ENCODE results near the gene SORCS2.

SORCS2 gene

DNA sequence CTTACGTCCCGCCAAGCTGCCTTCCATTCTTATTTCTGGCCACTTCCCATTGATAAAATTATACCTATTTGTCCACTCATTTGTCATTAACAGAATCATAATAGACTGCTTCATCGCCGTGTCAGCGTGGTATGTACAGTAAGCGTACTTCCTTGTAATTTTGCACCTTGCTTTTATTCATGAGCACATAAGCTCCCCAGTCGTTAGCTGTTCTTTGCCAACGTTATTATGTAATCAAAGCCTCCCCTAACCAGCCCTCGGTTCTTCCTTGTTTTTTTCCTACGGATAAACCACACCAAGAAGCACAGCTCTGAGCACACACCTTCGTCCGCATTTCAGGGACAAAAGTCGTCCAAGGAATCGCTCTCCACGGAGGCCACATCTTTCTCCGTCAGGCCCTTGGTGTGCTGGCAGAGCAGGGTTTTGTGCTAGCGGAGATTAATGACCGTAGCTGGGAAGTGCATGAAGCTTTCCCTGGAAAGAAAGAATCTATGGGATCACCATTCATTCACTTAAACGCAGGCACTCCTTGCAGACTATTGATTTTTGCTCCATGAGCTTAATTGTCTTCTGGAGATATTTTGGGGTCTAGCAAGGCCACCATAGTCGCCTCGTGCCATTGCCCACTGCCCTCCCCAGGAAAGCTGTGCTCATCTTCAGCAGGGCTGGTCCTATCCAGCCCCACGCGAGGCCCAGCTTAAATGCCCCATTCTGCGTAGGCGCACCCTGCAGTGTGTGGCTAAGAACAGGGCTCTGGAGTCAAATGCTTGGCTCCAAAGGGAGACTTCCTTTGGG lies 443.3 kb downstream of the SORCS2 start:
- DNase-seq (ENCODE audit: low read depth in 2 of 2): no peak

DNA sequence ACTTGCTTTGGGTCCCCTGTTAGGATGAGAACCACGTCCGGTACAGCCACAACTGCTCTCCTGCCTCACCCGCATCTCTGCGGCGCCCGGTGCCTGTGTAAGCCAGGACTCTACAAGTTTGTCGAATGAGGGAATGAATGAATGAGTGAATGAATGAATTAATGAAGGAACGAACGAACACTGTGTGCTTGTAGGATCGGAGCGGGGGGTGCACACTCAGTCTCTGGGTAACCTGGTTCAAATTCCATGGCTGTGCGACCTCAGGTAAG lies 443.8 kb downstream of the SORCS2 start:
- DNase-seq (ENCODE audit: low read depth in 2 of 2): no peak

DNA sequence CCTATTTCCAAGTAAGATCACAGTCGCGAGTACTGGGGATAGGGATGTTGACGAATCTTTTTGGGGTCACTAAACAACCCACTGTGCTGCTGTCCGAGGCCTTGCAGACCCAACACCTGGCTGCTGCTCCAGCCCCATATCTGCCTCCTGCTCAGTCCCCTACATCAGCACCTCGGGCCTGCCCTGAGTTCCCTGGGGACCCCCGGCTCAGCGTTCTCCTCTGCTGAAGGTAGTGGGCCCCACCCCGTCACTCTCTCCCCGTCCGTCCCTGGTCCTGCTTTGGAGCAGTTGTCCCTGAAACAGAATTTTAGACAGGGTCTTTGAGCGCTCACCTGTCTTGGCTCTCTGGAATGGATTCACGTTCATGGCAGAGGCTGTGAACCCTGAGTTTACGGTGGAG lies 444.8 kb downstream of the SORCS2 start:
- no peak for DNase-seq (ENCODE audit: low read depth in 2 of 2)

- no peak for DNase-seq (ENCODE audit: low read depth in 2 of 2)
These were observed 445.6 kb downstream of the SORCS2 start for GRCh38 chr4:7637971-7638370.

DNA sequence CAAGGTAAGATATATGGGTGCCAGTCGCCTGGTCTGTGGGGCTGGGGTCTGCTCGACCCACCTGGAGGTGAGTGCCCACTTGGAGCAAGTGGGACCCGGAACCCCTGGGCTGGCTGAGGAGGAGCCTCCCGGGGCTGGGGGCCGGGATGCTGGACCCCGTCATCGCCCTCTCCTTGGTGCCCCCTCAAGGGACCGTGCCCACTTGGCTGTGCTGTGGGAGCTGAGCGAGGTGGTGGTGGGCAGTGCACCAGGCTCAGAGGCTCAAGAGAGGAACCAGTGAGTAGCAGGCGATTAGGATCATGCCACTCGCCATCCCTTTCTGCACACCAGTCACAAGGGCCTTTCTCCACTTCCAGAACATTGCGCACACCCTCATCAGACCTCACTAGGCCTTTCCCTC lies 446.2 kb downstream of the SORCS2 start:
- DNase-seq (ENCODE audit: low read depth in 2 of 2): no peak

- DNase-seq (ENCODE audit: low read depth in 2 of 2): no peak
These were observed 446.8 kb downstream of the SORCS2 start for GRCh38 chr4:7638984-7639789.

- no peak for DNase-seq (ENCODE audit: low read depth in 2 of 2)
These were observed 447.8 kb downstream of the SORCS2 start for GRCh38 chr4:7640136-7640535.

DNA sequence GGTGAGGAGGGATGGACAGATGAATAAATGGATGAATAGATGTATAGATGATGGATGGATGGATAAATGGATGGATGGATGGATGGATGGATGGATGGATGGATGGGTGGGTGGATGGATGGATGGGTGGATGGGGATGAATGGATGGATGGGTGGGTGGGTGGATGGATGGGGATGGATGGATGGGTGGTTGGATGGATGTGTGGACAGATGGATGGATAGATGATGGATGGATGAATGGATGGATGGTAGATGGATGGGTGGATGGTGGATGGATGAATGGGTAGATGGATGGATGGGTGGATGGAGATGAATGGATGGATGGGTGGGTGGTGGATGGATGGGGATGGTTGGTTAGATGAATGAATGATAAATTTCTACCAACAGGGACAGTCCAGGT lies 449.4 kb downstream of the SORCS2 start:
- DNase-seq (ENCODE audit: low read depth in 2 of 2): no peak

- no peak for DNase-seq (ENCODE audit: low read depth in 2 of 2)
These were observed 450.6 kb downstream of the SORCS2 start for GRCh38 chr4:7642741-7643458.

DNA sequence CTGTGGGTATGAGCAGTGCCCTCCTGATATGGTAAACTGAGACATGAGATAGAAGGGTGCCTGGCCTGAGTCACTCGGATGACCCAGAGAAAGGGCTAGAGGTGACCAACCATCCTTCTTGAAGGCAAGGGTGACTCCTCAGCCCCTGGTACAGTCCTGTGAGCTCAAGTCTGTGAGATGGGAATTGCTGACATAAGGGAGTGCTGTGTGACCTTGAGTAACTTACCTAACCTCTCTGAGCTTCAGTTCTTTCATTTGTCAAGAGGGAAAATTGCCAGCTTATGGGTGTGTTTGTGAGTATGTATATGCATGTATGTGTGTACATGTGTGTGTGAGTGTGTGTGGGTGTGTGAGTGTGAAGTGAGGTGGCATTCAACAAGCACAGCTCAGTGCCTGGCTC lies 452.8 kb downstream of the SORCS2 start:
- no peak for DNase-seq (ENCODE audit: low read depth in 2 of 2)

- no peak for DNase-seq (ENCODE audit: low read depth in 2 of 2)
These were observed 453.6 kb downstream of the SORCS2 start for GRCh38 chr4:7645956-7646355.

- DNase-seq (ENCODE audit: low read depth in 2 of 2): no peak
These were observed 454.2 kb downstream of the SORCS2 start for GRCh38 chr4:7646384-7647061.

GRCh38 chr4:7647186-7647585 lies 454.8 kb downstream of the SORCS2 start:
- DNase-seq (ENCODE audit: low read depth in 2 of 2): no peak

GRCh38 chr4:7647600-7648543 lies 455.5 kb downstream of the SORCS2 start:
- DNase-seq (ENCODE audit: low read depth in 2 of 2): no peak

DNA sequence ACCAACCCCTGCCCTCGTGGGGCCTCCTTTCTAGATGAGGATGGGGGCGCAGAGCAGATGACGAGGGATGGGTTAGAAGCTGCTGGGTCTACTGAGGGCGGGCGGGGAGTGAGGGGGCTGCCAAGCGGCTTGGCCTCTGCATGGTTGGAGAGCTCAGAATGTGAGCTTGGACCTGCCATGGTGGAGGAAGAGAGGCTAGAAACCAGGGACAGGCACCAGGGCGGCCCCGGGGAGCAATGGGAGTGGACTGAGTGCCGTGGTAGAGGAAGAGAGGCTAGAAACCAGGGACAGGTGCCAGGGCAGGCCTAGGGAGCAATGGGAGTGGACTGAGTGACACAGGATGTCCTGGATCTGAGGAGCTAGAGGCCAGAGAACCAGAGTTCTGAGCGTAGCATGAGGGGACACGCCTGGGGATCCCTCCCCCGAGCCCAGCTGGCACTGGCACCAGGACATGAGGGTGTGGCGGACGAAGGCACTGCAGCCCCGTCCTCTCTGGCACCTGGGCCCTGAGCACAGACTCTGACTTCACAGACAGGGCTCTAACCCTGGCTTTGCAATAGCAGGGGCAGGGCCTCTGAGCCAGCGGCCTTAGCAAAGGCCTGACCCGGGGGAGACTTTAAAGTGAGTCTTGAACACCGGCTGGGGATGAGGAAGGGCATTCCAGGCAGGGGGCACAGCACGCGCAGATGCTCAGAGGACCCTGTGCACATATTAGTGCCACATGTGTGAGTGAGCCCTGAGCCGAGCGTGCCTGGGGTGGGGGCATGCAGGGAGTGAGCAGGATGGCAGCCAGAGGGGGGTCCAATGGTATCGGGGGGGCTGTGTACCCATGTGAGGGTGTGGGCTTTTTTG lies 456.4 kb downstream of the SORCS2 start:
- no peak for DNase-seq (ENCODE audit: low read depth in 2 of 2)

DNA sequence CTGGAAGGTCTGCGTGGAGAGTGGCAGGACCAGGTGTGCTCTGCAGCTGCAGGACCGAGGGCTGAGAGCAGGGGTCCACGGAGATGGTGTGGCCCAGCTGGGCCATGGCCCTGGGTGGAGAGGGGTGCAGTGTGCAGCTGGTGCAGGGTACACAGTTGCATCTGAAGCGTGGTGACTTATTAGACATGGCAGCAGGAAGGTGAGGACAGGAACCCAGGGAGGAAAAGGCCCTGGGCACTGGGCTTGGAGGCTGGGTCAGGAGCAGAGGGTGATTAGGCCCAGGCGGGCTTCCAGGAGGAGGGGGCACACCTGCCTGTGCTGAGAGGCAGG lies 457.0 kb downstream of the SORCS2 start:
- no peak for DNase-seq (ENCODE audit: low read depth in 2 of 2)

- DNase-seq (ENCODE audit: low read depth in 2 of 2): peak; percentile 32 to 33
These were observed 457.6 kb downstream of the SORCS2 start for GRCh38 chr4:7649741-7650531.

DNA sequence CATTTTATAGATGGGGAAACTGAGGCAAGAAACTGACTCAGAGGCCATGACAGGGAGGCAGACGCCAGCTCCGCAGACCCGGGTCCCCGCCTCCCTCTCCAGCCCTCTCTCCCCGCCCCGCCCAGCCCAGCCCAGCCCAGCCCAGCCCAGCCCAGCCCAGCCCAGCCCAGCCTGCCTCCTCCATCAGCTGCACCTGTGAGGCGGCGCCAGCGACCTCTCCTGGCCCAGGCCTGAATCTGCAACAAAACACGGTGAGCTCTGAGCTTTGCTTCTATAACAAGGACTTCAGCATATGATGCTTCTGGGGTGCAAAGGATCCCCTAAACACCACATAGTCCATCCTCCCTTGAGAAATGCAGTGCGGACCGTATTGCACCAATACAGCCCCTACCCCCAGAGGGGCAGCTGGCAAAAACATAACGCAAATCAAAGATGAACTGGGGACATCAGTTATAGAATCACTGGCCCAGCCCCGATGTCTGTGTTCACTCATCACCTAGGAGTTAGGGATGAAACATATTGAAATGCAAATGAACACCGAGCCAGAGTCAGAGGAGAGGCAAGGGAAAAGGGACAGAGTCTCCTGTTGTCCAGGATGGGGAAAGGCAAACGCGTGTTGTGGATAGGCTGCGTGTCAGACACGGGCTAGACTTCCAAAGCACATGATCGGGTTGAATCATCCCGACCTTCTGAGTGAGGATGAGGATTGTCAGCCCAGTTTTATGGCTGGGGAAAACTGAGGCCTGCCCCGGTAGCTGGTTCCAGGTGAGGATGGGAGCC lies 458.5 kb downstream of the SORCS2 start:
- no peak for DNase-seq (ENCODE audit: low read depth in 2 of 2)

DNA sequence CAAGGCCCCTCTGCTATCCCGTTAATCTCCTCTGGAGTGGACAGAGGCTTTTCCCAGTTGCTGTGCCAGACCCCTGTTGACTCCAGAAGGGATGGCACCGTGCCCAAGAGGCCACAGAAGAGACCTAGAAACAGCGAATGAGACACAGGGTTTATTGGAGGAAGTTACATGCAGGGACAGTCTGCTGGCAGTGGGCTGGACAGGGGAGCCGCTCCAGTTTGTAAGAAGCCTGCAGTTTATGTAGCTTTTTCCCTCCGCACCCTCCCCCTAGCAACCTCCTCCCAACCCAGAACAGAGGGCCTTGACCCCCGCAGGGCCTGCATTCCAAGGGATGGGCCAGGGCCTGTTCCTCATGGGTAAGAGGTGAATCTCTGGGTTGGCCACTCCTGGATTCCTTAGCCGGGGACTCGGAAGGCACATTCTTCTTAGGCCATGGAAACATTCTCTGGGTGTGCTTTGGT lies 459.2 kb downstream of the SORCS2 start:
- DNase-seq (ENCODE audit: low read depth in 2 of 2): no peak
